ENCODE results near the gene UBXN11. TPM values are rescaled to one million over a fixed set of nuclear protein-coding genes. Genes with fewer than 3 reads are reported as not detected.

UBXN11 gene
- total RNA-seq, 2 experiments from 2014 or later: 24.5 to 26.1 TPM

DNA sequence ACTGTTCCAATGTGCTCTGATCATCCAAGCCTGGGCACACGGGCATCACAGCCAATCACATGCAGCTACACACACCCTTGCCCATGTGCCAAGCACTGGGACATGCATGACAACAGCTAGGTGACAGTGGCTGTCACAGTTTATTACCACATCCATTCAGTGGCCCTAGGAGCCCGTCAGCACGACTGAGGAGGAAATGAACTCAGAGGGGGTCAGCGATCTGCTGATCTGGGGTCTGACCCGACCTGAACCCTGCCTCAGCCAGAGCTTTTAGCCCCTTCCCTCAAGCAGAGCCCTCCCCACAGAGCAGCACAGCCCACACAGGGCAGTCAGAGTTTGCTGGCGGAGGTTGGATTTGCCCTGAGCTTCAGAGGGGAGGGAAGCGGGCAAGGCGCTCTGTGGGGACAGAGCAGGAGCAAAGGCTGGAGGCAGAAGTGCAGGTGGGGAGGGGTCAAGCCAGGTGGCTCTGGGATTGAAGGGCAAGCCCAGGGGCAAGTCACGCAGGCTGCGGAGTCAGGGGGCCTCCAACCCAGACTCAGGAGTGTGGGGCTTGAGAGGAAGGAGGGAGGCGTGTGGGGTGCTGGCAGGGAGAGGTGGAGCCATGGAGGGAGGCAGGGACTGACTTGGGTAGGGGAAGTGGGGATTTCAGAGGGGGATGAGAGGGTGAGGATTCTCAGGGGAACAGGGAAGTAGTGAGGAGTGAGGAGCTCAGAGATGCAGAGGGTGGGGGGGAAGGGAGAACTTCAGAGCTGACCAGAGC, 16.1 kb downstream of the UBXN11 start:
- DNase-seq: peak; percentile 49
- H3K4me1 Mint-ChIP-seq (ENCODE audit: low read depth): peaks cover 66% of the 10 kb centered on the region
- H3K9me3 Mint-ChIP-seq: no peaks in the 10 kb centered on the region
- H3K27me3 Mint-ChIP-seq: no peaks in the 10 kb centered on the region
- H3K36me3 Mint-ChIP-seq: peaks cover 2% of the 10 kb centered on the region
- ChIA-PET POLR2A (interaction anchor here (0.7 to 7.9 kb wide), 6 partner anchors 9 to 182 kb away, joined by 3 to 100 read pairs (median 18); partner anchors contain the start of genes CD52, HMGN2, SH3BGRL3 and UBXN11), CTCF (interaction anchor here (0.8 to 22.4 kb wide), 8 partner anchors 11 to 126 kb away, joined by 3 to 886 read pairs (median 11); partner anchors contain the start of genes CD52, CEP85, SH3BGRL3 and UBXN11)
- intact Hi-C loops (cut with micrococcal nuclease): no loop called here
- peak overlapping the region; percentile 99 for H3K27ac Mint-ChIP-seq
- no peak overlapping the region for H3K4me3 Mint-ChIP-seq

GRCh38 chr1:26289158-26290059, 17.0 kb downstream of the UBXN11 start:
- H3K4me1 Mint-ChIP-seq (ENCODE audit: low read depth): peaks cover 75% of the 10 kb centered on the region
- CTCF ChIA-PET: interaction anchor here (0.8 to 22.4 kb wide), 18 partner anchors 10 to 127 kb away, joined by 3 to 886 read pairs (median 6); partner anchors contain the start of genes CD52, CEP85, SH3BGRL3 and UBXN11
- intact Hi-C loops (cut with micrococcal nuclease): loop anchor here (10.0 kb wide), 1 partner anchor 405 kb away; the partner anchor contains the start of gene ARID1A
- peak; percentile 68 for DNase-seq
- POLR2A ChIA-PET: interaction anchor here (0.7 to 7.9 kb wide), 12 partner anchors 10 to 183 kb away, joined by 3 to 100 read pairs (median 5); partner anchors contain the start of genes CD52, CEP85, DHDDS and HMGN2
- H3K27ac Mint-ChIP-seq: peak overlapping the region; percentile 99
- peak overlapping the region; percentile 26 for H3K4me3 Mint-ChIP-seq
- H3K27me3 Mint-ChIP-seq: no peaks in the 10 kb centered on the region
- peaks cover 7% of the 10 kb centered on the region for H3K36me3 Mint-ChIP-seq
- no peaks in the 10 kb centered on the region for H3K9me3 Mint-ChIP-seq

GRCh38 chr1:26288311-26288941, 18.0 kb downstream of the UBXN11 start:
- intact Hi-C loops (cut with micrococcal nuclease): loop anchor here (1.0 to 10.0 kb wide), 3 partner anchors 20 to 406 kb away; partner anchors contain the start of gene ARID1A
- Mint-ChIP-seq H3K36me3 (peaks cover 10% of the 10 kb centered on the region), H3K27ac (peak overlapping the region; percentile 99), H3K9me3 (no peaks in the 10 kb centered on the region), H3K4me1 (ENCODE audit: low read depth) (peaks cover 85% of the 10 kb centered on the region), H3K27me3 (no peaks in the 10 kb centered on the region), H3K4me3 (peak overlapping the region; percentile 17)
- POLR2A ChIA-PET: interaction anchor here (1.1 to 7.9 kb wide), 11 partner anchors 10 to 184 kb away, joined by 3 to 100 read pairs (median 5); partner anchors contain the start of genes CD52, CEP85, DHDDS and HMGN2
- CTCF ChIA-PET: interaction anchor here (0.8 to 22.4 kb wide), 15 partner anchors 9 to 182 kb away, joined by 3 to 886 read pairs (median 6); partner anchors contain the start of genes CD52, CEP85, SH3BGRL3 and UBXN11
- DNase-seq: peak; percentile 89

DNA sequence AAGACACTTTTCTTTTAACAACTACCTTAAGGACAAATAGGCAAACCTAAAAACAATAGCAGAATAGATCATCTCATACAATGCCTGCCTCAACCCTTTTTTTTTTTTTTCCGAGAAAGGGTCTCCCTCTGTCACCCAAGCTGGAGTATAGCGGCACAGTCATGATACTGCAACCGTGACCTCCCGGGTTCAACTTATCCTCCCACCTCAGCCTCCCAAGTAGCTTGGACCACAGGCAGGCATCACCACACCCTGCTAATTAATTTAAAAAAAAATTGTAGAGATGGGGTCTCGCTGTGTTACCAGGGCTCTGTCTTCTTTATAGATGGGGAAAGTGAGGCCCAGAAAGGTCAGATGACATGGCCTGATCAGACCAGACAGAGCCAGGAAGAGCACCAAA, 18.6 kb downstream of the UBXN11 start:
- Mint-ChIP-seq H3K27me3 (no peaks in the 10 kb centered on the region), H3K9me3 (no peaks in the 10 kb centered on the region), H3K4me1 (ENCODE audit: low read depth) (peaks cover 91% of the 10 kb centered on the region), H3K27ac (peak overlapping the region; percentile 99), H3K4me3 (peak overlapping the region; percentile 31), H3K36me3 (peaks cover 13% of the 10 kb centered on the region)
- intact Hi-C loops (cut with micrococcal nuclease): loop anchor here (1.0 to 10.0 kb wide), 4 partner anchors 9 to 407 kb away; partner anchors contain the start of gene ARID1A
- POLR2A ChIA-PET: interaction anchor here (1.0 to 7.9 kb wide), 9 partner anchors 9 to 184 kb away, joined by 3 to 100 read pairs (median 5); partner anchors contain the start of genes CD52, CEP85, HMGN2 and SH3BGRL3
- CTCF ChIA-PET: interaction anchor here (1.5 to 22.4 kb wide), 10 partner anchors 8 to 128 kb away, joined by 4 to 886 read pairs (median 12); partner anchors contain the start of genes CD52, CEP85, SH3BGRL3 and UBXN11
- no peak for DNase-seq

- Mint-ChIP-seq H3K36me3 (peaks cover 15% of the 10 kb centered on the region), H3K27me3 (no peaks in the 10 kb centered on the region), H3K4me3 (peak overlapping the region; percentile 31), H3K27ac (peak overlapping the region; percentile 99), H3K9me3 (no peaks in the 10 kb centered on the region), H3K4me1 (ENCODE audit: low read depth) (peaks cover 97% of the 10 kb centered on the region)
- DNase-seq: peak; percentile 87
- ChIA-PET CTCF (interaction anchor here (2.0 to 22.4 kb wide), 5 partner anchors 8 to 129 kb away, joined by 9 to 886 read pairs (median 30); partner anchors contain the start of genes CD52, SH3BGRL3 and UBXN11), POLR2A (interaction anchor here (1.0 to 7.9 kb wide), 4 partner anchors 8 to 36 kb away, joined by 5 to 100 read pairs (median 45); partner anchors contain the start of genes CD52, SH3BGRL3 and UBXN11)
- intact Hi-C loops (cut with micrococcal nuclease): loop anchor here (1.0 to 10.0 kb wide), 2 partner anchors 8 to 408 kb away; partner anchors contain the start of gene ARID1A
Measured at GRCh38 chr1:26287033-26287711, 19.3 kb downstream of the UBXN11 start.

GRCh38 chr1:26286064-26286416, 20.4 kb downstream of the UBXN11 start:
- intact Hi-C loops (cut with micrococcal nuclease): loop anchor here (10.0 kb wide), 1 partner anchor 409 kb away; the partner anchor contains the start of gene ARID1A

GRCh38 chr1:26285366-26286063, 20.9 kb downstream of the UBXN11 start:
- peak; percentile 74 for DNase-seq
- Mint-ChIP-seq H3K27me3 (no peaks in the 10 kb centered on the region), H3K9me3 (no peaks in the 10 kb centered on the region), H3K4me3 (no peak overlapping the region), H3K36me3 (peaks cover 27% of the 10 kb centered on the region), H3K4me1 (ENCODE audit: low read depth) (peaks cover 97% of the 10 kb centered on the region), H3K27ac (peak overlapping the region; percentile 98)
- ChIA-PET POLR2A (interaction anchor here (0.8 to 7.9 kb wide), 6 partner anchors 10 to 115 kb away, joined by 3 to 100 read pairs (median 16); partner anchors contain the start of genes CD52, UBXN11 and ZNF593), CTCF (interaction anchor here (0.6 to 22.4 kb wide), 12 partner anchors 10 to 148 kb away, joined by 3 to 886 read pairs (median 4); partner anchors contain the start of genes CD52 and UBXN11)
- intact Hi-C loops (cut with micrococcal nuclease): loop anchor here (2.0 to 10.0 kb wide), 3 partner anchors 77 to 409 kb away; partner anchors contain the start of genes ARID1A and HMGN2

More at GRCh38 chr1:26286064-26286416, 20.4 kb downstream of the UBXN11 start:
- no peak for DNase-seq
- H3K36me3 Mint-ChIP-seq: peaks cover 23% of the 10 kb centered on the region
- ChIA-PET CTCF (interaction anchor here (0.6 to 22.4 kb wide), 10 partner anchors 11 to 147 kb away, joined by 3 to 886 read pairs (median 5); partner anchors contain the start of genes CD52 and UBXN11), POLR2A (interaction anchor here (2.3 to 7.9 kb wide), 4 partner anchors 11 to 36 kb away, joined by 15 to 100 read pairs (median 24); partner anchors contain the start of genes CD52 and UBXN11)
- H3K4me3 Mint-ChIP-seq: no peak overlapping the region
- peak overlapping the region; percentile 99 for H3K27ac Mint-ChIP-seq
- H3K27me3 Mint-ChIP-seq: no peaks in the 10 kb centered on the region
- H3K9me3 Mint-ChIP-seq: no peaks in the 10 kb centered on the region
- peaks cover 98% of the 10 kb centered on the region for H3K4me1 Mint-ChIP-seq (ENCODE audit: low read depth)

DNA sequence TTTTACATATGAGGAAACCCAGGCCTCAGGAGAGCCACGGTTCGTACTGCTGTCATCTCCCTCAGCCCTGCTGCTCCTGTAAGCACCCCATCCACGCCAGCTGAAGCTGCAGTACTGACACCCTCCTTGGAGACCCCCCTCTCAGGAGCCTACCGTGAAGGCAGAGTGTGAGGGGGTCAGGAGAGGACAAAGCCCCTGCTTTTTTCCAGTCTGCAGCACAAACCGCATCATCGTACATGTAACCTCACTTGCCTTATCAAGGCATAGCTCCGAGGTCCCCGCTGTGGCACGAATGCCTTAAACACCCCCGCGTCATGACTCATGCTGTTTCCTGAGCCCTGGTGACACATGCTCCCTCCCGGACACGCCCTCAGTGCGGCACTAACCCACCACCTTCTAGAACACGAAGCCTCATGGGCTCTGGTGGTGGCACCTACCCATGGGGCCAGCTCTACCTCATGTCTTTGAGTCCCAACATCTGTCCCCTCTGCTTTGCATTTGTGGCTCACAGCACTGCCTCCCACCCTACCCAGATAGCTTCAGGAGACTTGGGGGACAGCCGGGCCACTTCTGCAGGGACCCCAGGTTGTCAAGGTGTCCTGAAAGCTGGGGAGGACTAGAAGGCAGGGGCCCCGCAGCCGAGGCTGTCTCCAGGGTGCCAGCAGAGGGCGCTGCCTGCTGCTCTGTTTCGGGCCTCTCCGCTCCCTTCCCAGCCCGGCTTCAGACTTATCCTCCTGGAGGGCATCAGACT, 21.7 kb downstream of the UBXN11 start:
- intact Hi-C loops (cut with micrococcal nuclease): loop anchor here (1.0 to 10.0 kb wide), 4 partner anchors 8 to 410 kb away; partner anchors contain the start of genes ARID1A and HMGN2
- Mint-ChIP-seq H3K36me3 (peaks cover 30% of the 10 kb centered on the region), H3K4me3 (peak overlapping the region; percentile 68), H3K9me3 (no peaks in the 10 kb centered on the region), H3K4me1 (ENCODE audit: low read depth) (peaks cover 90% of the 10 kb centered on the region), H3K27me3 (no peaks in the 10 kb centered on the region), H3K27ac (peak overlapping the region; percentile 98)
- ChIA-PET CTCF (interaction anchor here (0.7 to 22.4 kb wide), 17 partner anchors 9 to 186 kb away, joined by 3 to 886 read pairs (median 4); partner anchors contain the start of genes CD52, DHDDS and UBXN11), POLR2A (interaction anchor here (0.8 to 7.9 kb wide), 7 partner anchors 10 to 115 kb away, joined by 3 to 100 read pairs (median 15); partner anchors contain the start of genes CD52, UBXN11 and ZNF593)
- peak; percentile 98 for DNase-seq
